Subcutaneous adipose tissue (tissue), 4 donors: ENCODE data around the gene ZFHX2. TPM values are rescaled to one million over a fixed set of nuclear protein-coding genes. Genes with fewer than 3 reads are reported as not detected.

ENCODE experiments used
- CTCF ChIP-seq: fragments of 450-650 bp; IDR thresholded peaks from one replicate; pipeline ENCODE4 v1.5.1; 2016; ENCODE audit warnings: low read depth, mild to moderate bottlenecking, control low read depth, antibody characterized with exemption, moderate library complexity
- total RNA-seq, 4 donors: library from RNA; depleted of rRNA; stranded (reverse); fragments of >200 nt; gene quantifications; one replicate each; pipeline ENCODE4 v1.1.0, GENCODE V29; 2016

The ZFHX2 gene
- total RNA-seq, 4 donors from 2014 or later, result 0.33 to 1.4 (median 0.50) TPM

GRCh38 chr14:23566112-23566777 is 14.7 kb upstream of the ZFHX2 start:
- no peak for TF ChIP-seq CTCF

- no peak for TF ChIP-seq CTCF
These were observed 14.1 kb upstream of the ZFHX2 start for GRCh38 chr14:23565626-23566025.

GRCh38 chr14:23564876-23565275 is 13.3 kb upstream of the ZFHX2 start:
- TF ChIP-seq CTCF, result no peak

GRCh38 chr14:23564181-23564812 is 12.7 kb upstream of the ZFHX2 start:
- no peak for TF ChIP-seq CTCF

GRCh38 chr14:23563473-23564180 is 12.1 kb upstream of the ZFHX2 start:
- no peak for TF ChIP-seq CTCF

GRCh38 chr14:23562822-23563472 is 11.4 kb upstream of the ZFHX2 start:
- TF ChIP-seq CTCF, result no peak
